HG03460 (cell line): ENCODE data around the gene SBNO2.

Experiments
- ATAC-seq: cut with Tn5 transposase; IDR thresholded peaks from one replicate; pipeline ENCODE4 v1.9.1; 2021; ENCODE audit not compliant: unreplicated experiment

Gene SBNO2

DNA sequence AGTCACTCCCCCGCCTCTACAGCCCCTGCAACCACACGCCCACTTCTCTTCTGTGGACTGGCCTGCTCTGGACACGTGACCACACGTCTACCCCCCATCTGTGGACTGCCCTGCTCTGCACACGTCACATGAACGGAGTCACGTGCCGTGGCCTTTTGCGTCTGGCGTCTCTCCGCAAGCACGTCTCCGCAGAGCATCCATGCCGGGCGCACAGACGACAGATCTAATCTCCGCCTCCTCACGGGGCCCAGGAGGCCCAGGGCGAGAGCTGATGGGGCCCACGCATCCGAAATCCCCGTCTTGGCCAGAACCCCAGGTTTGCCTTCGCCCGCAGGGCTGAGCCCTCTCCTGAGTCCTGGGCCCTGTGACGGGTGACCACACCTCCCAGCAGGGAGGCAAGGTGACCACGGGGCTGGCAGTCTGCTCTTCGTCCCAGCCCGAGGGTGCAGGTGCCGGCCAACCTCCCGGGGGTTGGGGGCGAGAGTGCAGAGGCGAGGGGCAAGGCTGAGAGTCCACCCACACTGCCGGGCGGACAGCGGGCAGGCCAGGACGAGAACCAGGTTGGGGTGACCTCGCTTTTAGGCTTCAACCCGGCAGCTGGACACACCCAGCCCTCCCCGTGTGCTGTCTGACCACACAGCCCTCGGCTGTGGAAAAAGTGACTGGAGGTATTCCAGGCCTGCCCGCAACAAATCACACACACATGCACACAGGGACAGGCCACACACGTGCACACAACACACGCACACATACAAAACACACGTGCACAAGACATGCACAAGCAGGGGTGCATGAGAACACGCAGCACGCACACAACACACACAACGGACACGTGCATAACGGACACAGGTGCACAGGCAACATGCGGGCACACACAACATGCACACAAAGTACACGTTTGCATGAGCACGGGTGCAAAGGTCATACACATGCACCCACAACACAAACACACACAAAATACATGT lies 3.9 kb downstream of the SBNO2 start:
- no peak for ATAC-seq

DNA sequence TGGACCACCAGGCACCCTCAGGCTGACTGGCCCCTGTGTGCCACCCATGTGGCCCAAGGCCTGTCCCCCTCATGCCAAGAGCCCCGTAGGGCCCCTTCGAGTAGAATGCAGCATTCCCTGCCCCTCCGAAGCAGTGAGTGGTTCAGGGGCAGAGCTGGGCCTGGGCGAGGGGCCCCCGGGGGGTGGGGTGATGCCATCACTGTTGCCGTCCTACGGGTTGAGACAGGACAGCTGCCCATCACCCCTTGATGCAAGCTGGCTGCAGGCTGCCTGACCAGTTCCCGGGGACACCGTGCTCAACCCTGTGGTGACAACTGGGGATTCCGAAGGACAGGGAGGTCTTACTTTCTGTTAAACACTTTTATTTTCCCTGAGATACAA lies 4.7 kb downstream of the SBNO2 start:
- ATAC-seq, result no peak

GRCh38 chr19:1168572-1169410 lies 5.3 kb downstream of the SBNO2 start:
- no peak for ATAC-seq

DNA sequence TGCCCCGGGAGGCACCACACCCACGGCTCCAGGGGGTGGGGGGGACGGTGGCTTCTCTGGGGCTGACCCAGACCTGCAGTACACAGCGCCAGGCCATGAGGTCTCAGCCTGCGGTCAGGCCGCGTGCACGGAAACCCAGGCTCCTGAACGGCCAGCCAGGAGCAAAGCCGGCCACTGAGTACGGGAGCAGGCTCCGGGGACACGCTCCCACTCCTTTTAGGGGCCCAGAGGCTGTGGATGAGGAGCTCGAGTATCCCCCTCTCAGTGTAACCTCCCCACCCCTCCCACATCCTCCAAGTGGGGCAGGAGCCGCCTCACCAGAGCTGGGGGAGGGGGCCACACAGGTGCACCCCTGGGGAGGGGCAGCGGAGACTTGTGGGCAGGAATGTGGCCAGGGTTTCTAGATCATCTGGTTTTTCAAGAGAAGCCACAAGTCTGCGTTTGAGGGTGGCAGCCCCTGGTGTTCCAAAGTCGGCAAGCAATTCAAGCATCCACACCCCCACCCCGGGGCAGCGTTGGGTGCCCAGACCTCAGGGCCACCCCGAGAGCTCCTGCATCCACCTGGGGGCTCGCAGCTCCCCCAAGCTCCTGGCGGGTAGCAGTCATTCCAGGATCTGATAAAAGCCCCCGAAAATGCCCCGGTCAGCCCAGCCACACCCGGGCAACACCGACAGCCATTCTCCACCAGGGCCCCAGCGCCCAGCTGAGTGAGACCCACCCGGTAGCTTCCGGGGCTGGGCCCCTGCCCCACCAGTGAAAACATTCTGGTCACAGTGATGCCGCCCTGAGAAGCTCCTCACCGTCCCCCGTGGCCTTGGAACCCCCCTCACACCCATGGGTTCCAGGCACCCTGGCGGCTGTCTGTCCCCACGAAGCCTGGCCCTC lies 6.1 kb downstream of the SBNO2 start:
- ATAC-seq, result no peak

DNA sequence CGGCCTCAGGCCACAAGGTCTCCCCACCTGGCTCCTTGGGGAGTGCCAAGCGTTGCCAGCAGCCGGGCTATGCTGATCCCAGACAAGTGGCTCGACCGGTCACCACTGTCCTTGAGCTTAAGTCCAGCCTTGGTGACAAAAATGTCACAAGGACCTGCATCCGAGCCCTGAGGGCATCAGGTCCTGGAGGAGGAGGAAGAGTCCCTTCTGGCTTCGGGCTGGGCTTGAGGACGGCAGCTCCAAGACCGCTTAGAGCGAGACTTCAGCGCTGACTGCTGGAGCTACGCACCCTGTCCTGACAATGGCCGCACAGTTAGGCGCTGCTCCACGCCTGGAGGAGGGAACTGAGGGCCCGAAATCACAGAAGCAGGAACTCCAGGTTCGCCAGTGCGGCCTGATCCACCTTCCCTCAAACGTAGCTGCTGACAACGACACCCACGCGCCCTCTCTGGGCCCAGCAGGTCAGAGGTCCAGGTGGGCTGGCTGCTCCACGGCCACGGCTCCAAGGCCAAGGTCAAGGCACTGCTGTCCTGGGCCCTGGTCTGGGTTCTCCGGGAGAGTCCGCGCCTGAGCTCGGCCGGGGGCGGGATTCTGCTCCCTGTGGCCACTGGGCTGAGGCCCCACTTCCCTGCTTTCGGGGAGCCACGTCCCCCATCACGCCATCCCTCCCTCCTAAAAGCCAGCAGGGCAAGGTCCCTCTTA lies 7.0 kb downstream of the SBNO2 start:
- ATAC-seq, result no peak

DNA sequence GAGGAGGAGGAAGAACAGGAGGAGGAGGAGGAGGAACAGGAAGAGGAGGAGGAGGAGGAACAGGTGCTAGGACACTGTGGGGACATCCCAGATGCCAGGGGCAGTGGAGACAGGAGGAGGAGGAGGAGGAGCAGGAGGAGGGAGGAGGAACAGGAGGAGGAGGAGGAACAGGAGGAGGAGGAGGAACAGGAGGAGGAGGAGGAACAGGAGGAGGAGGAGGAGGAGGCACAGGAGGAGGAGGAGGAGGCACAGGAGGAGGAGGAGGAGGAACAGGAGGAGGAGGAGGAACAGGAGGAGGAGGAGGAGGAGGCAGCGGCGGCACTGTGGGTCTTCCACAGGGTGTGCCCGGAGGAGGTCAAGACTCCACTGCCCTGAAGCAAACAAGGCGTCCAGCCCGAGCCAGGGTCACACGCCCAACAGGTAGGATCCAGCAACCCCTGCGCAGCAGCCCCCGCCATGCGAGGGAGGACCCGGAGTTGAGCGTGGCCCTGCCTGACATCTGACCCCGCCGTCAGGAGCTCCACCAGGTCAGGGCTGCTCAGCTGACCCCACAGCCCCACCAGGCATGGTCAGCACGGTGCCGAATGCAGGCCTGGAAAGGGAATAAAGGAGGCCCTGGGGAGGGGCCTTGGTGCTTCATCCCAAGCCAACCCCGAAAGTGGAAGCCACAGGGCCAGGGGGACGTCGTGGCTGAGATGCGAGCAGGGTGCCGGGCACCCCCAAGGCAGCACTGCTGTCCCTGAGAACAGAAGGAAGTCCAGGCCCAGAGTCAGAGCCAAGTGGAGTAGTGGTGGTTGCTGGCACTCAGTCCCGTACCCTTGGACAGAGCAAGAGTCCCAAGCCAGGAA lies 9.2 kb downstream of the SBNO2 start:
- no peak for ATAC-seq

- no peak for ATAC-seq
Observed at GRCh38 chr19:1163934-1164683, 10.0 kb downstream of the SBNO2 start.

GRCh38 chr19:1163283-1163933 lies 10.7 kb downstream of the SBNO2 start:
- no peak for ATAC-seq

GRCh38 chr19:1162404-1163282 lies 11.4 kb downstream of the SBNO2 start:
- ATAC-seq, result no peak

GRCh38 chr19:1161716-1162115 lies 12.4 kb downstream of the SBNO2 start:
- ATAC-seq, result no peak

GRCh38 chr19:1159864-1160595 lies 14.0 kb downstream of the SBNO2 start:
- ATAC-seq, result no peak

GRCh38 chr19:1158885-1159448 lies 15.1 kb downstream of the SBNO2 start:
- ATAC-seq, result no peak

- ATAC-seq, result no peak
Observed at GRCh38 chr19:1157931-1158884, 15.9 kb downstream of the SBNO2 start.

GRCh38 chr19:1156830-1157615 lies 17.0 kb downstream of the SBNO2 start:
- no peak for ATAC-seq
